GM18909 (cell line): Measurements from ENCODE around the gene LYZL1.
"Not testable (repeated sequence)": the region's sequence is repeated elsewhere in the genome, so short reads cannot be mapped to it uniquely, and the experiment has no call there.

Source experiments
- ATAC-seq: cut with Tn5 transposase; IDR thresholded peaks from one replicate; pipeline ENCODE4 v1.9.1; 2021; ENCODE audit warnings: mild to moderate bottlenecking; ENCODE audit not compliant: unreplicated experiment, poor library complexity

The LYZL1 gene

GRCh38 chr10:29304264-29304994, 15.6 kb downstream of the LYZL1 start:
- no peak for ATAC-seq

GRCh38 chr10:29304995-29305335, 16.1 kb downstream of the LYZL1 start:
- no peak for ATAC-seq

GRCh38 chr10:29306688-29307087, 17.8 kb downstream of the LYZL1 start:
- ATAC-seq: no peak

- ATAC-seq: not testable (repeated sequence)
These were observed 19.3 kb downstream of the LYZL1 start for GRCh38 chr10:29308142-29308541.

GRCh38 chr10:29309465-29309864, 20.6 kb downstream of the LYZL1 start:
- no peak for ATAC-seq

- ATAC-seq: not testable (repeated sequence)
These were observed 21.6 kb downstream of the LYZL1 start for GRCh38 chr10:29310463-29310862.

- no peak for ATAC-seq
These were observed 24.2 kb downstream of the LYZL1 start for GRCh38 chr10:29313071-29313470.

GRCh38 chr10:29314726-29315125, 25.9 kb downstream of the LYZL1 start:
- no peak for ATAC-seq

GRCh38 chr10:29315814-29316213, 26.9 kb downstream of the LYZL1 start:
- no peak for ATAC-seq

- no peak for ATAC-seq
These were observed 27.6 kb downstream of the LYZL1 start for GRCh38 chr10:29316308-29317026.

- ATAC-seq: no peak
These were observed 28.2 kb downstream of the LYZL1 start for GRCh38 chr10:29317027-29317420.

GRCh38 chr10:29317423-29318021, 28.7 kb downstream of the LYZL1 start:
- no peak for ATAC-seq

- not testable (repeated sequence) for ATAC-seq
These were observed 29.5 kb downstream of the LYZL1 start for GRCh38 chr10:29318141-29319071.

- ATAC-seq: no peak
These were observed 30.4 kb downstream of the LYZL1 start for GRCh38 chr10:29319205-29319781.

- not testable (repeated sequence) for ATAC-seq
These were observed 31.8 kb downstream of the LYZL1 start for GRCh38 chr10:29320680-29321121.

- no peak for ATAC-seq
These were observed 32.8 kb downstream of the LYZL1 start for GRCh38 chr10:29321656-29322055.

- ATAC-seq: no peak
These were observed 34.0 kb downstream of the LYZL1 start for GRCh38 chr10:29322918-29323317.

- ATAC-seq: no peak
These were observed 34.5 kb downstream of the LYZL1 start for GRCh38 chr10:29323367-29323766.

GRCh38 chr10:29324220-29324841, 35.5 kb downstream of the LYZL1 start:
- ATAC-seq: no peak

GRCh38 chr10:29326299-29326698, 37.4 kb downstream of the LYZL1 start:
- ATAC-seq: no peak
